NCI-H748 treated with DMSO at 0.1 percent for 48 hours (cell line): ENCODE measurements around the gene BMI1.
"Not testable (repeated sequence)": the region's sequence is repeated elsewhere in the genome, so short reads cannot be mapped to it uniquely, and the experiment has no call there.

Experiments
- DNase-seq: peaks from one replicate; lab custom pipeline; 2025; lab: John Stamatoyannopoulos, UW

The BMI1 gene

GRCh38 chr10:22320591-22321155 is at the start of gene BMI1:
Gene BMI1 (plus strand): TSS chr10:22321099. CDS start chr10:22326450, 5,351 bp downstream.
- DNase-seq: no peak

- DNase-seq: no peak
Observed at GRCh38 chr10:22271786-22272185, 49.1 kb upstream of the BMI1 start.

GRCh38 chr10:22278441-22278782 is 42.5 kb upstream of the BMI1 start:
- DNase-seq: no peak

GRCh38 chr10:22280078-22280477 is 40.8 kb upstream of the BMI1 start:
- DNase-seq: no peak

GRCh38 chr10:22285130-22285529 is 35.8 kb upstream of the BMI1 start:
- no peak for DNase-seq

- DNase-seq: no peak
Observed at GRCh38 chr10:22293747-22294404, 27.0 kb upstream of the BMI1 start.

- DNase-seq: no peak
Observed at GRCh38 chr10:22294694-22295093, 26.2 kb upstream of the BMI1 start.

GRCh38 chr10:22301193-22301592 is 19.7 kb upstream of the BMI1 start:
- DNase-seq: no peak

GRCh38 chr10:22303461-22303860 is 17.4 kb upstream of the BMI1 start:
- DNase-seq: no peak

- no peak for DNase-seq
Observed at GRCh38 chr10:22305721-22306120, 15.2 kb upstream of the BMI1 start.

GRCh38 chr10:22308390-22308789 is 12.5 kb upstream of the BMI1 start:
- DNase-seq: no peak

GRCh38 chr10:22309180-22310000 is 11.5 kb upstream of the BMI1 start:
- DNase-seq: no peak

GRCh38 chr10:22310012-22310411 is 10.9 kb upstream of the BMI1 start:
- not testable (repeated sequence) for DNase-seq

- DNase-seq: no peak
Observed at GRCh38 chr10:22310928-22311327, 10.0 kb upstream of the BMI1 start.

GRCh38 chr10:22314852-22315251 is 6.0 kb upstream of the BMI1 start:
- DNase-seq: no peak

GRCh38 chr10:22315455-22316285 is 5.2 kb upstream of the BMI1 start:
- no peak for DNase-seq

- DNase-seq: peak; percentile 48
Observed at GRCh38 chr10:22316286-22317075, 4.4 kb upstream of the BMI1 start, which contains the start of gene COMMD3. Gene COMMD3 (plus strand): TSS chr10:22316388. CDS start chr10:22316418, 30 bp downstream.

- DNase-seq: no peak
Observed at GRCh38 chr10:22317076-22317370, 3.9 kb upstream of the BMI1 start.

- no peak for DNase-seq
Observed at GRCh38 chr10:22317771-22318565, 2.9 kb upstream of the BMI1 start.

GRCh38 chr10:22318772-22319171 is 2.1 kb upstream of the BMI1 start:
- no peak for DNase-seq

GRCh38 chr10:22319547-22319979 is 1.3 kb upstream of the BMI1 start:
- DNase-seq: no peak
